Loucy (cell line): ENCODE results near the gene CADM4.

Experiments
- H2AFZ ChIP-seq: fragments of 200-600 bp; sonication (generic); 2 replicates; pipeline ENCODE4 v1.6.0; 2016; ENCODE audit warnings: antibody characterized with exemption, mild to moderate bottlenecking, low read length, moderate library complexity
- H3F3A ChIP-seq: fragments of 200-600 bp; 2 replicates; pipeline ENCODE4 v1.6.0; 2016; ENCODE audit warnings: antibody characterized with exemption, low read depth, mild to moderate bottlenecking
- H3K27me3 ChIP-seq: fragments of 200-600 bp; sonication (generic); 2 replicates; pipeline ENCODE4 v1.6.1; 2014; ENCODE audit warnings: low read length, mild to moderate bottlenecking; ENCODE audit not compliant: insufficient read depth, poor library complexity, severe bottlenecking
- H3K36me3 ChIP-seq: fragments of 200-600 bp; sonication (generic); 2 replicates; pipeline ENCODE4 v1.6.1; 2016; ENCODE audit warnings: low read length; ENCODE audit not compliant: insufficient read depth
- H3K4me1 ChIP-seq: fragments of 200-600 bp; sonication (generic); 2 replicates; pipeline ENCODE4 v1.5.1; 2014; ENCODE audit warnings: low read length, mild to moderate bottlenecking; ENCODE audit not compliant: insufficient read depth, poor library complexity, severe bottlenecking
- H3K4me2 ChIP-seq: fragments of 200-600 bp; sonication (generic); 2 replicates; pipeline ENCODE4 v1.6.0; 2014; ENCODE audit warnings: antibody characterized with exemption, low read length, low read depth, mild to moderate bottlenecking; ENCODE audit not compliant: poor library complexity, severe bottlenecking
- H3K4me3 ChIP-seq: fragments of 200-600 bp; sonication (generic); 2 replicates; pipeline ENCODE4 v1.5.1; 2014; ENCODE audit warnings: low read length, mild to moderate bottlenecking, mixed read lengths; ENCODE audit not compliant: poor library complexity, severe bottlenecking
- H3K79me2 ChIP-seq: fragments of 200-600 bp; sonication (generic); 2 replicates; pipeline ENCODE4 v1.6.1; 2014; ENCODE audit warnings: low read length; ENCODE audit not compliant: insufficient read depth
- H3K9ac ChIP-seq: fragments of 200-600 bp; sonication (generic); 2 replicates; pipeline ENCODE4 v1.6.0; 2014; ENCODE audit warnings: mild to moderate bottlenecking, low read depth, low read length, moderate library complexity; ENCODE audit not compliant: poor library complexity, severe bottlenecking
- H3K9me2 ChIP-seq: fragments of 200-600 bp; sonication (generic); replicated peaks from 2 replicates; pipeline ENCODE4 v1.6.1; 2016; ENCODE audit warnings: low read depth, low read length, mixed read lengths
- H3K9me3 ChIP-seq: fragments of 200-600 bp; sonication (generic); 2 replicates; pipeline ENCODE4 v1.6.1; 2014; ENCODE audit warnings: mild to moderate bottlenecking, antibody characterized with exemption, low read length, low read depth; ENCODE audit not compliant: insufficient read depth
- H4K20me1 ChIP-seq: fragments of 200-600 bp; sonication (generic); 2 replicates; pipeline ENCODE4 v1.6.0; 2014; ENCODE audit warnings: antibody characterized with exemption, low read length, mild to moderate bottlenecking; ENCODE audit not compliant: insufficient read depth, poor library complexity, severe bottlenecking
- CTCF ChIP-seq: fragments of 200-600 bp; sonication (generic); conservative IDR thresholded peaks from 2 replicates; pipeline ENCODE4 v1.5.1; 2014; ENCODE audit warnings: mild to moderate bottlenecking, antibody characterized with exemption, low read length
- EZH2phosphoT487 ChIP-seq: fragments of 200-600 bp; IDR thresholded peaks from 2 replicates; pipeline ENCODE4 v1.6.1; 2018; ENCODE audit warnings: antibody characterized with exemption, mild to moderate bottlenecking, moderate library complexity, borderline replicate concordance

CADM4 gene

GRCh38 chr19:43634872-43635560 is 4.6 kb downstream of the CADM4 start:
- H2AFZ ChIP-seq, result no peak overlapping the region
- no peaks in the 10 kb centered on the region for H4K20me1 ChIP-seq
- H3K9me2 ChIP-seq, result no peaks in the 10 kb centered on the region
- H3F3A ChIP-seq, result no peaks in the 10 kb centered on the region
- no peaks in the 10 kb centered on the region for H3K36me3 ChIP-seq
- H3K9me3 ChIP-seq, result no peaks in the 10 kb centered on the region
- no peaks in the 10 kb centered on the region for H3K79me2 ChIP-seq
- H3K4me1 ChIP-seq, result peaks cover 9% of the 10 kb centered on the region
- H3K4me3 ChIP-seq, result no peak overlapping the region
- H3K4me2 ChIP-seq, result no peak overlapping the region
- no peak for TF ChIP-seq EZH2phosphoT487
- no peak for TF ChIP-seq CTCF
- H3K9ac ChIP-seq, result no peak overlapping the region
- no peaks in the 10 kb centered on the region for H3K27me3 ChIP-seq

- Histone ChIP-seq H3K9me2 (no peaks in the 10 kb centered on the region), H4K20me1 (no peaks in the 10 kb centered on the region), H3K79me2 (no peaks in the 10 kb centered on the region), H3K4me2 (no peak overlapping the region), H3K9me3 (no peaks in the 10 kb centered on the region), H3K36me3 (no peaks in the 10 kb centered on the region), H3K9ac (no peak overlapping the region), H3F3A (no peaks in the 10 kb centered on the region), H3K27me3 (no peaks in the 10 kb centered on the region), H3K4me3 (no peak overlapping the region), H3K4me1 (peaks cover 7% of the 10 kb centered on the region), H2AFZ (no peak overlapping the region)
- TF ChIP-seq CTCF (no peak), EZH2phosphoT487 (no peak)
Observed at GRCh38 chr19:43634506-43634871, 5.2 kb downstream of the CADM4 start.

- Histone ChIP-seq H3K79me2 (no peaks in the 10 kb centered on the region), H3K27me3 (no peaks in the 10 kb centered on the region), H3F3A (no peaks in the 10 kb centered on the region), H2AFZ (no peak overlapping the region), H3K9me3 (no peaks in the 10 kb centered on the region), H3K4me3 (no peak overlapping the region), H3K4me1 (peaks cover 5% of the 10 kb centered on the region), H3K9me2 (no peaks in the 10 kb centered on the region), H3K9ac (no peak overlapping the region), H4K20me1 (no peaks in the 10 kb centered on the region), H3K36me3 (no peaks in the 10 kb centered on the region), H3K4me2 (no peak overlapping the region)
- no peak for TF ChIP-seq CTCF
- no peak for TF ChIP-seq EZH2phosphoT487
Observed at GRCh38 chr19:43634068-43634467, 5.6 kb downstream of the CADM4 start.
